Stimulated activated CD4-positive, alpha-beta T cell treated with anti-CD3 and anti-CD28 coated beads, Interleukin-2, amount 100 ng/mL, for 24 hours (primary cell): Measurements from ENCODE around the gene TMSB4X.
"Not testable (repeated sequence)": the region's sequence is repeated elsewhere in the genome, so short reads cannot be mapped to it uniquely, and the experiment has no call there.

ENCODE experiments used
- DNase-seq, 2 donors: peaks; one replicate each; pipeline ENCODE4 v3.0.0-alpha.2; 2020

TMSB4X gene

GRCh38 chrX:12974796-12975669 lies at the start of gene TMSB4X:
Gene TMSB4X (plus strand): TSS chrX:12975110.
- DNase-seq: peak; percentile 81 to 82

- no peak for DNase-seq
Measured at GRCh38 chrX:12929701-12930100, 45.2 kb upstream of the TMSB4X start.

DNA sequence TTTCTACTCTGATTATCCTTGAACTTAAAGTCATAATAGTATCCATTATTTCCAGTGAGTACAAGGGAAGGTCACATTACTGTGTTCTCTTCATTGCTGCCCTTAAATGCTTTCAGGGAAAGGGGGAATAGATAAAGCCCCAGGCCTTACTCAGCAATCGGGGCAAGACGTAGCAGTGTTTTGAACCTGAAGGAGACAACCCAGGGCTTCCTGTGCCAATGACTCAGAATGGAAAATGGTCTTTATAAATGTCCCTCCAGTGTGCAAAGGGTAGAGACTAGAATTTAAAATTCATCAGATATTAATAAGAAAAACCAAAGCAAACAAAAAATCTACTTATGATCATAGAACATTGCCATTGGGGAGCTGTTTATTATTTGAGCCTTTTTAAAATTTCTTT lies 44.8 kb upstream of the TMSB4X start:
- DNase-seq: no peak

DNA sequence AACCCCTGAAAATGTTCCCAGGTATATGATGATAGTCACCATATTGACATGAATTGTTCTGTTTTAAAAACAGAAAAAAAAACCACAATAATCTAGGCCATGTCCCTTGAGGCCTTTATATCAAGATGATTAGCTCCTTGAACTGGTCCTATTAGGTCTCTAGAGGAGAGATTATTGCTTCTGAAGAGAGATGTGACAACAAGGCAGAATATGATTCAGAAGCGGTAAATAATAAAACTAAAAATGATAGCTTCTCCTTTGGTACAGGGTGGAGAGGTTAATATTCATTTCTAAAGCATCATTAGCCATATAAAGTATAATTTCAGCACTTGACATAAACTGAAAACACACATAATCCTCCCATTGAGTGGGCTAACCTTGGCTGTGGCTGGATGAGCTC lies 42.7 kb upstream of the TMSB4X start:
- no peak for DNase-seq

- no peak for DNase-seq
Measured at GRCh38 chrX:12934850-12935249, 40.1 kb upstream of the TMSB4X start.

DNA sequence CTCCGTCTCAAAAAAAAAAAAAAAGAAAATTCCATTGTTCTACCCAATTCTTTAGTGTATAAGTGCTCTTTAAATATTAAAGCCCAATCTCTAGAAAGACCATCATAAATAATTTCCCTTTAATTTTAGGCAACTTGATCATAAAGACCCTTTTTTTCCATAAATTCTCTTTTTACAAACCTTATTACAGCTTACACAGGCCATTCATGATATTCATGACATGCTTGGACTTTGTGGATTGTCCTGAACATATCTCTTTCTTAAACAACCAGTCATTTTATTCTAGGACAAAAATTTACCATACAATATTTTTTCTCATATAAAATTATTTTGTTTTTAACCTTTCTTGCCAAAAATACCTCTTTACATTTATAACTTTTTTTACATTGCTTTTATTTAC lies 38.0 kb upstream of the TMSB4X start:
- no peak for DNase-seq

DNA sequence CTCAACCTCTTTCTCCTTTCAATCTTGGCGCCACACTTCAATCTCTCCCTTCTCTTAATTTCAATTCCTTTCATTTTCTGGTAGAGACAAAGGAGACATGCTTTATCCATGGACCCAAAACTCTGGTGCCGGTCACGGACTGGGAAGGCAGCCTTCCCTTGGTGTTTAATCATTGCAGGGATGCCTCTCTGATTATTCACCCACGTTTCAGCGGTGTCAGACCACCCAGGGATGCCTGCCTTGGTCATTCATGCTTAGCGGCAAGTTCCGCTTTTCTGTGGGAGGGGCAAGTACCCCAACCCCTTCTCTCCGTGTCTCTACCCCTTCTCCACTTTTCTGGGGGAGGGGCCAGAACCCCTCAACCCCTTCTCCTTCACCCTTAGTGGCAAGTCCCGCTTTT lies 34.4 kb upstream of the TMSB4X start:
- not testable (repeated sequence) for DNase-seq

- DNase-seq: not testable (repeated sequence)
Measured at GRCh38 chrX:12943592-12943991, 31.3 kb upstream of the TMSB4X start.

GRCh38 chrX:12944452-12944851 lies 30.5 kb upstream of the TMSB4X start:
- not testable (repeated sequence) for DNase-seq

DNA sequence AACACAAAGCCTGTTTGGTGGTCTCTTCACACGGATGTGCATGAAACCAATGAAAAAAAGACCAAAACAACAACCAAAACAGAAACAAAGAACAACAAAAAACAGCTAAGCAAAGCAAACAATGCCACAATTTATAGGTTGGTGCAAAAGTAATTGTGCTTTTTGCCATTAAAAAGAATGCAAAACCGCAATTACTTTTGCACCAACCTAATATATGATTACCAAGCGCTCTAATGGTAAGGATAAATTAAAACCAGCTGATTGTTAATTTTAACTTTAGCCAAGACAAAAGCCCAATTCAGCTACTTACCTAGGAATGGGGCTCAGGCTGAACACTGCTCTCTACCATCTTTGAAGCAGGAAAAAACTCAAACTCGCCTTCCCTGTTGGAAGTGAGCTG lies 29.4 kb upstream of the TMSB4X start:
- no peak for DNase-seq

DNA sequence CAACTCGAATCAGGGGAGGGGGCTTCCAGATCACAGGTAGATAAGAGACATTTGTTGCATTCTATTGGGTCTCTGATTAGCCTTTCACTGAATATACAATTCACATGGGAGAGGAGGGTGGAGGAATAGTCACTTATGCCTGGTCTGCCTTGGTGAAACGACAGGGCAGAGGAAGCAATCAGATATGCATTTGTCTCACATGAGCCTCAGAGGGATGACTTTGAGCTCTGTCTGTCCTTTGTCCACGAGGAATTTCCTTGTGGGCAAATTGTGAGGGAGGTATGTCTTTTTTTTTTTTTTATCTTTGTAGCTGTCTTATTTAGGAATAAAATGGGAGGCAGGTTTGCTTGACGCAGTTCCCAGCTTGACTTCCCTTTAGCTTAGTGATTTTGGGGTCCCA lies 28.5 kb upstream of the TMSB4X start:
- DNase-seq: no peak

- DNase-seq: peak; percentile 72 to 78
Measured at GRCh38 chrX:12946838-12947544, 27.9 kb upstream of the TMSB4X start.

GRCh38 chrX:12947545-12948235 lies 27.2 kb upstream of the TMSB4X start:
- DNase-seq: no peak

DNA sequence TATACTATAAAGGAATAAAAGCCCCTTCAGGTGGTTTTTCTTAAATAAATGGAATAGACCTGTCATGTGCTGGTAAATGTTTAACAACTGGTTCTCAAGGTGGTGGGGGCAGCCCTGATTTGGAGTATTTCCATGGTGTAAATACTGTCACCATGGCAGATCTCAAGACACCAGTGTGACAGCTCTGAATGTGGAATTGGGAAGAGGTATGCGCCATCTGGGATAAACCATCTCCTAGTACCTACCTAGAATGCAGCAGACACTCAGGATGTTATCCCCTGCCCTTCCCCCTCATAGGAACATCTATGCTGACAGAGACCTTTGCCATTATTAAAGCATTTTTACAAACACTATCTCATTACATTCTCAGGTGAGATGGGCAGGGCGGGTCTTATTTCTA lies 26.4 kb upstream of the TMSB4X start:
- no peak for DNase-seq

DNA sequence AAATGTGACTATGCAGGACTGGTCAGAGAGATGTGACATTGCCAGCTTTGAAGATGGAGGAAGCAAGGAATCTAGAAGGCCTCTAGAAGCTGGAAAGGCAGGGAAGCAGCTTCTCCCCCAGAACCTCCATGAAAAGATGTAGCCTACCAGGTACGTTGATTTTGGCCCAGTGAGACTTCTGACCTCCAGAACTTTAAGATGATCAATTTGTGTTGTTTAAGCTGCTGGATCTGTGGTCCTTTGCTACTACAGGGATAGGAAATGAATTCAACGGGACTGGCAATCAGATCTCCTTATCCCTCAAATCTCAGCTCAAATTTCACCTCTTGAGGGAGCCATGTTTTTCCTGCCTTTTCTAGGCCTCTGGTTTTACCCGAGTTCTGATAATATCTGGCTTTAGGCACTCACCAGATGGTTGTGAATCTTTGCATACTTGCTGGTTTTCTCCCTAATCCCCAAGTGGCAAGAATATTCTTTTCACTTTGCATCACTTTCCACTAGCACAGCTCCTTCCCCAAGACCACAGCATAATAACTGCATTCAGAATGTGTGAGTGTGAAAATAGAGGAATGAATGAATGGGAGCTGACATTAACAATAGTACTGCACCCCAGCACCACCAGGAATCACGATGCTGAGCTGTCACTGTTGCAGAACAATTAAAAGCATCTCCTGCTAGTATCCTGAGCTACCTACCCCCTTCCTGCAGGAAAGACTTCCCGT lies 25.5 kb upstream of the TMSB4X start:
- no peak for DNase-seq

DNA sequence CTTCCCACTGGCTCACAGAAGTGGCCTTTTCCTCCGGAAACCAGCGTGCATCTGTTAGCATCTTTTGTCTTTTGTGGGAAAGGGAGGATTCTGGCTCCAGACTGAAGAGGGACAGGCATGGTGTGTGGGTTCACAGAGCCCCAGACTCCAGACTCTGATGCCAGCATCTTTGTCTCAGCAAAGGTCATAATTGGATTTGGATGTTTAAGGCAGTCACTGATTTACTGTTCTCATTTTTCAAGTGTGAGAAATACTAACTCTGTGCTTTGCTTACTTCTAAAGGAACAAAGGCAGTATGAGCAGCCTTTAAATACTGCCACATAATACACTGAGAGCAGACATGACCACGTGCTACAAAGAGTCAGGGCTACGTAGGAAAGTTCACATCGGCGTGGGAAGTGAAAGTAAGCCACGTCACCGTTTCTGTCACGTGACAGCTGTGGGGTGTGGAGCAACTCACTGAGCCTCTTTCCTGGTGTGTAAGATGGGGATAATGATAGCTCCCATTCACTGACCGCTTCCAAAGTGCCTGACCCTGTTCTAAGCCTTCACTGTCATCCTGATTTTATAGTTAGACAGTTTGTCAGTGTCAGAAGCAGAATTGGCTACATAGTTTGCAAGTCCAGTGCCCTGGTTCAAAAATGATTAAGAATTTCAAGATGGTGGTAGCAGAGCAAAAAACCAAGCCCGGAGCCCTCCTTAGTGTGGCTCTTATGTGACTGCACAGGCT lies 24.8 kb upstream of the TMSB4X start:
- peak; percentile 82 to 85 for DNase-seq

- DNase-seq: peak; percentile 70 to 73
Measured at GRCh38 chrX:12950851-12951594, 23.9 kb upstream of the TMSB4X start.

GRCh38 chrX:12951595-12951975 lies 23.3 kb upstream of the TMSB4X start:
- DNase-seq: no peak

DNA sequence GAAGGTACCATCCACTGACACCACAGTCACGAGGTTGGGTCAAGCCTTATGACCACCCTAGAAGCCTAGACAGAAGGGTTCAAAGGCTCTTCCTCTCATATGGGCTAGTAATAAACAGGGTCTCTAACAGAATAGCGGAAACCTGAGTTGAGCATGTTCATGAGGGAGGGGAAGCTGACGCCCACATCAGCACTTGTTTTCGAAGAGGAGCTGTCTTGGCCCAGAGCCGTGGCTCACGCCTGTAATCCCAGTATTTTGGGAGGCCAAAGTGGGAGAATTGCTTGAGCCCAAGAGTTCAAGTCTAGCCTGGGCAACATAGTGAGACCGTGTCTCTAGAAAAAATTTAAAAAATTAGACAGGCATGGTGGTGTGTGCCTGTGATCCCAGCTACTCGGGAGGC lies 21.5 kb upstream of the TMSB4X start:
- no peak for DNase-seq

DNA sequence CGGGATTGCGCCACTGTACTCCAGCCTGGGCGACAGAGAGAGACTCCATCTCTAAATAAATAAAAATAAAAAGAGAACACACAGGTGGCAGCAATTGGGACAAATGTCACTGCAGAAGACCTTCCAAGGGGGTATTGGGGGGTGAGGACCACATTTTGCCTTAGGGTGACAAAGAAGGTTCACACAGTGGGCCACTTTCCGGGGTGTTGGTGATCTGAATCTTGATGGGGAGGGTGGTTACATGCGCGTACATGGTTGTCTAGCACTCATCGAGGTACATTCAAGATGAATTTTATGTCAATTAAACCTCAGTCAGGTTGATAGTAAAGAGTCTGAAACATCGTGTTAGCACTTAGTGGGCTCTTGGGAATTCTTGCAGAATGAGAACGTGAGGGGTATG lies 20.5 kb upstream of the TMSB4X start:
- DNase-seq: no peak

GRCh38 chrX:12954981-12955380 lies 19.9 kb upstream of the TMSB4X start:
- no peak for DNase-seq
